WTC11 (cell line): ENCODE results near the gene PTGFR. TPM values are rescaled to one million over a fixed set of nuclear protein-coding genes. Genes with fewer than 3 reads are reported as not detected.

Source experiments
- ATAC-seq: fragments of 200-7000 bp; cut with Tn5 transposase; 2 replicates; pipeline ENCODE4 v1.10.0; 2021; ENCODE audit warnings: mild to moderate bottlenecking, moderate library complexity
- Bru-seq: library from RNA; stranded (reverse); fragments of 400-500 nt; gene quantifications from one replicate; lab custom pipeline; 2021; lab: Mats Ljungman, UMichigan
- CTCF ChIA-PET: fragments of 300-600 bp; sonication (Branson Sonifier 250); formaldehyde crosslinking; loops from one replicate; lab custom pipeline; 2021; ENCODE audit warnings: antibody characterized with exemption; lab: Charles Lee
- POLR2A ChIA-PET: fragments of 350-600 bp; sonication (Branson Sonifier 250); formaldehyde crosslinking; loops from one replicate; lab custom pipeline; 2021; ENCODE audit warnings: antibody characterized with exemption; lab: Charles Lee
- DNase-seq: peaks from one replicate; pipeline ENCODE4 v3.0.0; 2021; ENCODE audit warnings: low spot score
- H3K27ac Mint-ChIP-seq: 2 replicates; pipeline ENCODE4 v1.8.0; 2021; ENCODE audit warnings: mixed read lengths
- H3K27me3 Mint-ChIP-seq: 2 replicates; pipeline ENCODE4 v1.8.0; 2021; ENCODE audit warnings: low read depth, mild to moderate bottlenecking, moderate library complexity, mixed read lengths
- H3K36me3 Mint-ChIP-seq: 2 replicates; pipeline ENCODE4 v1.8.0; 2021; ENCODE audit warnings: mixed read lengths
- H3K4me1 Mint-ChIP-seq: 2 replicates; pipeline ENCODE4 v1.8.0; 2022; ENCODE audit warnings: mixed read lengths
- H3K4me3 Mint-ChIP-seq: 2 replicates; pipeline ENCODE4 v1.8.0; 2021; ENCODE audit warnings: mild to moderate bottlenecking, moderate library complexity, mixed read lengths
- H3K9me3 Mint-ChIP-seq: 2 replicates; pipeline ENCODE4 v1.8.0; 2021; ENCODE audit warnings: mixed read lengths
- AR ChIP-seq: fragments of 250-450 bp; sonication (Bioruptor Pico); IDR thresholded peaks from 2 replicates; pipeline ENCODE4 v1.9.0; 2021; ENCODE audit warnings: mild to moderate bottlenecking
- HMGXB4 ChIP-seq: sonication (generic); formaldehyde crosslinking; IDR thresholded peaks from 2 replicates; pipeline ENCODE4 v1.8.1; 2023; ENCODE audit warnings: mild to moderate bottlenecking, moderate library complexity, missing genetic modification reagents
- MAX ChIP-seq: sonication (generic); formaldehyde crosslinking; IDR thresholded peaks from 2 replicates; pipeline ENCODE4 v1.8.0; 2022; ENCODE audit warnings: mild to moderate bottlenecking, missing genetic modification reagents
- MLX ChIP-seq: sonication (generic); formaldehyde crosslinking; IDR thresholded peaks from 2 replicates; pipeline ENCODE4 v1.8.1; 2023; ENCODE audit warnings: mild to moderate bottlenecking, missing genetic modification reagents, moderate library complexity
- NR1H2 ChIP-seq: sonication (generic); formaldehyde crosslinking; IDR thresholded peaks from 2 replicates; pipeline ENCODE4 v1.9.0; 2021; ENCODE audit warnings: mild to moderate bottlenecking, moderate library complexity, missing genetic modification reagents
- NR3C1 ChIP-seq: sonication (generic); formaldehyde crosslinking; conservative IDR thresholded peaks from 2 replicates; pipeline ENCODE4 v1.8.1; 2023; ENCODE audit warnings: low read depth, mild to moderate bottlenecking, missing genetic modification reagents
- OVOL2 ChIP-seq: fragments of 250-450 bp; sonication (Bioruptor Pico); IDR thresholded peaks from 2 replicates; pipeline ENCODE4 v1.9.0; 2021; ENCODE audit warnings: mild to moderate bottlenecking, borderline replicate concordance
- PRRX2 ChIP-seq: fragments of 250-450 bp; sonication (Bioruptor Pico); IDR thresholded peaks from 2 replicates; pipeline ENCODE4 v1.8.0; 2021; ENCODE audit warnings: mild to moderate bottlenecking
- TP53 ChIP-seq: sonication (generic); formaldehyde crosslinking; IDR thresholded peaks from 2 replicates; pipeline ENCODE4 v1.8.1; 2023; ENCODE audit warnings: mild to moderate bottlenecking, missing genetic modification reagents
- long read RNA-seq, 3 experiments: library from RNA in 1 of 3; library from capped mRNA in 1 of 3; library from polyadenylated mRNA in 1 of 3; unstranded in 2 of 3; stranded (forward) in 1 of 3; transcript quantifications; one replicate each; pipeline ENCODE4 v2.0.0, GENCODE V29; 2021
- total RNA-seq: library from RNA; stranded (reverse); gene quantifications from 3 replicates; pipeline ENCODE4 v1.2.3, GENCODE V29; 2021
- TF ChIP-seq, protein P1 (sequence below): sonication (generic); formaldehyde crosslinking; IDR thresholded peaks from 2 replicates; pipeline ENCODE4 v1.8.0; 2022; ENCODE audit warnings: mild to moderate bottlenecking, missing genetic modification reagents
- TF ChIP-seq, protein P2 (sequence below): sonication (generic); formaldehyde crosslinking; IDR thresholded peaks from 2 replicates; pipeline ENCODE4 v1.8.1; 2022; ENCODE audit warnings: low read depth, missing genetic modification reagents, borderline replicate concordance
- TF ChIP-seq, protein P3 (sequence below): sonication (generic); formaldehyde crosslinking; conservative IDR thresholded peaks from 2 replicates; pipeline ENCODE4 v1.8.1; 2023; ENCODE audit warnings: mild to moderate bottlenecking, low read depth, missing genetic modification reagents, moderate library complexity
- TF ChIP-seq, protein P4 (sequence below): fragments of 250-450 bp; sonication (Bioruptor Pico); IDR thresholded peaks from 2 replicates; pipeline ENCODE4 v1.8.0; 2021; ENCODE audit warnings: mild to moderate bottlenecking

Gene PTGFR, protein sequence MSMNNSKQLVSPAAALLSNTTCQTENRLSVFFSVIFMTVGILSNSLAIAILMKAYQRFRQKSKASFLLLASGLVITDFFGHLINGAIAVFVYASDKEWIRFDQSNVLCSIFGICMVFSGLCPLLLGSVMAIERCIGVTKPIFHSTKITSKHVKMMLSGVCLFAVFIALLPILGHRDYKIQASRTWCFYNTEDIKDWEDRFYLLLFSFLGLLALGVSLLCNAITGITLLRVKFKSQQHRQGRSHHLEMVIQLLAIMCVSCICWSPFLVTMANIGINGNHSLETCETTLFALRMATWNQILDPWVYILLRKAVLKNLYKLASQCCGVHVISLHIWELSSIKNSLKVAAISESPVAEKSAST
- total RNA-seq (0.04 to 0.11 TPM in 2 of 3 replicates, not detected in the other), Bru-seq, nascent RNA (percentile 5 among the genes with signal in this experiment)
- long read RNA-seq, experiment 1, partial matches to known transcripts: 1 of 1 reads
- long read RNA-seq, experiment 1, other reads (novel, unspliced or antisense): 0 of 1 reads
- long read RNA-seq, experiment 2: 0 reads
- long read RNA-seq, experiment 3: 0 reads

- DNase-seq: peak; percentile 68
- peaks cover 84% of the 10 kb centered on the region for H3K27me3 Mint-ChIP-seq
- POLR2A ChIA-PET: interaction anchor here (0.8 kb wide), 1 partner anchor 25 kb away, joined by 3 read pairs; no protein-coding TSS in a partner anchor
- 0 out of 2 replicates have a peak, but pooled peaks cover 5% of the 10 kb centered on the region for H3K9me3 Mint-ChIP-seq
- peak within 1 kb of the TSS; percentile 83 for H3K4me3 Mint-ChIP-seq
- TF ChIP-seq NR1H2 (CRISPR knock-in tag) (no peak), MLX (CRISPR knock-in tag) (peak; percentile 62; the same call in 1 of the 2 replicates), OVOL2 (CRISPR knock-in tag) (no peak), TP53 (CRISPR knock-in tag) (no peak), HMGXB4 (CRISPR knock-in tag) (peak; percentile 40; the same call in 1 of the 2 replicates), MAX (CRISPR knock-in tag) (no peak)
- TF ChIP-seq, protein P1, sequence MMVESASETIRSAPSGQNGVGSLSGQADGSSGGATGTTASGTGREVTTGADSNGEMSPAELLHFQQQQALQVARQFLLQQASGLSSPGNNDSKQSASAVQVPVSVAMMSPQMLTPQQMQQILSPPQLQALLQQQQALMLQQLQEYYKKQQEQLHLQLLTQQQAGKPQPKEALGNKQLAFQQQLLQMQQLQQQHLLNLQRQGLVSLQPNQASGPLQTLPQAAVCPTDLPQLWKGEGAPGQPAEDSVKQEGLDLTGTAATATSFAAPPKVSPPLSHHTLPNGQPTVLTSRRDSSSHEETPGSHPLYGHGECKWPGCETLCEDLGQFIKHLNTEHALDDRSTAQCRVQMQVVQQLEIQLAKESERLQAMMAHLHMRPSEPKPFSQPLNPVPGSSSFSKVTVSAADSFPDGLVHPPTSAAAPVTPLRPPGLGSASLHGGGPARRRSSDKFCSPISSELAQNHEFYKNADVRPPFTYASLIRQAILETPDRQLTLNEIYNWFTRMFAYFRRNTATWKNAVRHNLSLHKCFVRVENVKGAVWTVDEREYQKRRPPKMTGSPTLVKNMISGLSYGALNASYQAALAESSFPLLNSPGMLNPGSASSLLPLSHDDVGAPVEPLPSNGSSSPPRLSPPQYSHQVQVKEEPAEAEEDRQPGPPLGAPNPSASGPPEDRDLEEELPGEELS (CRISPR knock-in tag): no peak
- peak; percentile 81 for ATAC-seq
- no peak within 1 kb of the TSS for H3K27ac Mint-ChIP-seq
- no peaks in the 10 kb centered on the region for H3K36me3 Mint-ChIP-seq
- CTCF ChIA-PET: interaction anchor here (0.7 to 1.1 kb wide), 2 partner anchors 182 to 360 kb away, joined by 3 read pairs; no protein-coding TSS in a partner anchor
- H3K4me1 Mint-ChIP-seq: peaks cover 9% of the 10 kb centered on the region
Measured at GRCh38 chr1:78490861-78491450, at the start of gene PTGFR. Gene PTGFR, plus strand, starts transcription at chr1:78490974. Its CDS starts 1,770 bp downstream, at chr1:78492744.

GRCh38 chr1:78441921-78442320, 48.9 kb upstream of the PTGFR start:
- Mint-ChIP-seq H3K36me3 (no peaks in the 10 kb centered on the region), H3K9me3 (0 out of 2 replicates have a peak, but pooled peaks cover 8% of the 10 kb centered on the region), H3K4me1 (peaks cover 6% of the 10 kb centered on the region), H3K27me3 (no peaks in the 10 kb centered on the region), H3K27ac (no peak overlapping the region), H3K4me3 (no peak overlapping the region)
- ATAC-seq (no peak), DNase-seq (no peak)
- ChIA-PET POLR2A (no interaction called here), CTCF (no interaction called here)
- TF ChIP-seq, protein P2, sequence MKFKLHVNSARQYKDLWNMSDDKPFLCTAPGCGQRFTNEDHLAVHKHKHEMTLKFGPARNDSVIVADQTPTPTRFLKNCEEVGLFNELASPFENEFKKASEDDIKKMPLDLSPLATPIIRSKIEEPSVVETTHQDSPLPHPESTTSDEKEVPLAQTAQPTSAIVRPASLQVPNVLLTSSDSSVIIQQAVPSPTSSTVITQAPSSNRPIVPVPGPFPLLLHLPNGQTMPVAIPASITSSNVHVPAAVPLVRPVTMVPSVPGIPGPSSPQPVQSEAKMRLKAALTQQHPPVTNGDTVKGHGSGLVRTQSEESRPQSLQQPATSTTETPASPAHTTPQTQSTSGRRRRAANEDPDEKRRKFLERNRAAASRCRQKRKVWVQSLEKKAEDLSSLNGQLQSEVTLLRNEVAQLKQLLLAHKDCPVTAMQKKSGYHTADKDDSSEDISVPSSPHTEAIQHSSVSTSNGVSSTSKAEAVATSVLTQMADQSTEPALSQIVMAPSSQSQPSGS (CRISPR knock-in tag): no peak
- TF ChIP-seq, protein P3, sequence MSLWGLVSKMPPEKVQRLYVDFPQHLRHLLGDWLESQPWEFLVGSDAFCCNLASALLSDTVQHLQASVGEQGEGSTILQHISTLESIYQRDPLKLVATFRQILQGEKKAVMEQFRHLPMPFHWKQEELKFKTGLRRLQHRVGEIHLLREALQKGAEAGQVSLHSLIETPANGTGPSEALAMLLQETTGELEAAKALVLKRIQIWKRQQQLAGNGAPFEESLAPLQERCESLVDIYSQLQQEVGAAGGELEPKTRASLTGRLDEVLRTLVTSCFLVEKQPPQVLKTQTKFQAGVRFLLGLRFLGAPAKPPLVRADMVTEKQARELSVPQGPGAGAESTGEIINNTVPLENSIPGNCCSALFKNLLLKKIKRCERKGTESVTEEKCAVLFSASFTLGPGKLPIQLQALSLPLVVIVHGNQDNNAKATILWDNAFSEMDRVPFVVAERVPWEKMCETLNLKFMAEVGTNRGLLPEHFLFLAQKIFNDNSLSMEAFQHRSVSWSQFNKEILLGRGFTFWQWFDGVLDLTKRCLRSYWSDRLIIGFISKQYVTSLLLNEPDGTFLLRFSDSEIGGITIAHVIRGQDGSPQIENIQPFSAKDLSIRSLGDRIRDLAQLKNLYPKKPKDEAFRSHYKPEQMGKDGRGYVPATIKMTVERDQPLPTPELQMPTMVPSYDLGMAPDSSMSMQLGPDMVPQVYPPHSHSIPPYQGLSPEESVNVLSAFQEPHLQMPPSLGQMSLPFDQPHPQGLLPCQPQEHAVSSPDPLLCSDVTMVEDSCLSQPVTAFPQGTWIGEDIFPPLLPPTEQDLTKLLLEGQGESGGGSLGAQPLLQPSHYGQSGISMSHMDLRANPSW: no peak
- TF ChIP-seq AR (CRISPR knock-in tag) (no peak), MLX (CRISPR knock-in tag) (no peak), PRRX2 (CRISPR knock-in tag) (no peak), NR3C1 (no peak)
- TF ChIP-seq, protein P4, sequence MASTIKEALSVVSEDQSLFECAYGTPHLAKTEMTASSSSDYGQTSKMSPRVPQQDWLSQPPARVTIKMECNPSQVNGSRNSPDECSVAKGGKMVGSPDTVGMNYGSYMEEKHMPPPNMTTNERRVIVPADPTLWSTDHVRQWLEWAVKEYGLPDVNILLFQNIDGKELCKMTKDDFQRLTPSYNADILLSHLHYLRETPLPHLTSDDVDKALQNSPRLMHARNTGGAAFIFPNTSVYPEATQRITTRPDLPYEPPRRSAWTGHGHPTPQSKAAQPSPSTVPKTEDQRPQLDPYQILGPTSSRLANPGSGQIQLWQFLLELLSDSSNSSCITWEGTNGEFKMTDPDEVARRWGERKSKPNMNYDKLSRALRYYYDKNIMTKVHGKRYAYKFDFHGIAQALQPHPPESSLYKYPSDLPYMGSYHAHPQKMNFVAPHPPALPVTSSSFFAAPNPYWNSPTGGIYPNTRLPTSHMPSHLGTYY: no peak
